Mesendoderm (in vitro differentiated cells): ENCODE measurements around the gene NRXN3.

Experiments
- DNase-seq: peaks from one replicate; pipeline ENCODE4 v3.0.0; 2013
- H2AK5ac ChIP-seq: 2 replicates; pipeline ENCODE4 v1.6.1; 2013; ENCODE audit warnings: low read length, inconsistent platforms
- H2BK120ac ChIP-seq: 2 replicates; pipeline ENCODE4 v1.6.1; 2013; ENCODE audit warnings: low read depth, mild to moderate bottlenecking, low read length, moderate library complexity, mixed read lengths
- H2BK15ac ChIP-seq: replicated peaks from 2 replicates; pipeline ENCODE4 v1.6.1; 2013; ENCODE audit warnings: low read depth, mild to moderate bottlenecking, moderate library complexity
- H2BK5ac ChIP-seq: 2 replicates; pipeline ENCODE4 v1.6.1; 2013; ENCODE audit warnings: low read length, inconsistent platforms
- H3K18ac ChIP-seq: 2 replicates; pipeline ENCODE4 v1.6.1; 2013; ENCODE audit warnings: mild to moderate bottlenecking, low read length, mixed read lengths
- H3K23ac ChIP-seq: one replicate; pipeline ENCODE4 v1.6.1; 2013; ENCODE audit warnings: low read length
- H3K27ac ChIP-seq: 2 replicates; pipeline ENCODE4 v1.5.1; 2013; ENCODE audit warnings: low read depth, mild to moderate bottlenecking, inconsistent platforms, low read length, moderate library complexity
- H3K27me3 ChIP-seq: 2 replicates; pipeline ENCODE4 v1.6.1; 2013; ENCODE audit warnings: low read length, control low read depth, mild to moderate bottlenecking, inconsistent platforms; ENCODE audit not compliant: insufficient read depth, poor library complexity
- H3K36me3 ChIP-seq: 2 replicates; pipeline ENCODE4 v1.6.1; 2013; ENCODE audit warnings: low read length, inconsistent platforms; ENCODE audit not compliant: control insufficient read depth, insufficient read depth
- H3K4ac ChIP-seq: one replicate; pipeline ENCODE4 v1.6.1; 2013; ENCODE audit warnings: low read depth, mild to moderate bottlenecking, low read length, moderate library complexity
- H3K4me1 ChIP-seq: 2 replicates; pipeline ENCODE4 v1.6.1; 2013; ENCODE audit warnings: low read depth, low read length, inconsistent platforms; ENCODE audit not compliant: control insufficient read depth
- H3K4me2 ChIP-seq: 2 replicates; pipeline ENCODE4 v1.6.1; 2013; ENCODE audit warnings: low read length
- H3K4me3 ChIP-seq: 2 replicates; pipeline ENCODE4 v1.5.1; 2013; ENCODE audit warnings: mild to moderate bottlenecking, low read length
- H3K56ac ChIP-seq: one replicate; pipeline ENCODE4 v1.6.1; 2013; ENCODE audit warnings: low read length
- H3K79me1 ChIP-seq: 2 replicates; pipeline ENCODE4 v1.6.1; 2013; ENCODE audit warnings: low read length, inconsistent platforms
- H3K79me2 ChIP-seq: 2 replicates; pipeline ENCODE4 v1.6.1; 2013; ENCODE audit warnings: mild to moderate bottlenecking, low read length; ENCODE audit not compliant: control insufficient read depth, insufficient read depth
- H3K9ac ChIP-seq: 2 replicates; pipeline ENCODE4 v1.6.1; 2013; ENCODE audit warnings: low read length, inconsistent platforms
- H4K5ac ChIP-seq: one replicate; pipeline ENCODE4 v1.6.1; 2013; ENCODE audit warnings: low read length
- H4K8ac ChIP-seq: one replicate; pipeline ENCODE4 v1.6.1; 2013; ENCODE audit warnings: low read depth, mild to moderate bottlenecking, control low read depth, low read length, moderate library complexity
- WGBS: extraction: QIAGEN DNeasy Blood & Tissue Kit; methylation state at CpG from one replicate; pipeline ENCODE4 v1.1.7; 2013; ENCODE audit warnings: low lambda C conversion rate, missing lambda C conversion rate; ENCODE audit not compliant: insufficient coverage; ENCODE audit errors: extremely low coverage; 5-methylcytosine and 5-hydroxymethylcytosine counted together

The NRXN3 gene

GRCh38 chr14:79740066-79740601, 1570.0 kb downstream of the NRXN3 start:
- no peak overlapping the region for H3K23ac ChIP-seq
- H3K56ac ChIP-seq: no peak overlapping the region
- no peaks in the 10 kb centered on the region for H3K79me1 ChIP-seq
- no peak overlapping the region for H3K18ac ChIP-seq
- H3K4me3 ChIP-seq: no peak overlapping the region
- H3K36me3 ChIP-seq: no peaks in the 10 kb centered on the region
- no peak overlapping the region for H4K5ac ChIP-seq
- no peaks in the 10 kb centered on the region for H3K27me3 ChIP-seq
- H3K4ac ChIP-seq: no peak overlapping the region
- H2BK120ac ChIP-seq: no peak overlapping the region
- H2BK15ac ChIP-seq: no peak overlapping the region
- no peak overlapping the region for H2AK5ac ChIP-seq
- H3K4me1 ChIP-seq: no peaks in the 10 kb centered on the region
- H3K9ac ChIP-seq: no peak overlapping the region
- no peaks in the 10 kb centered on the region for H3K79me2 ChIP-seq
- H2BK5ac ChIP-seq: no peak overlapping the region
- H3K27ac ChIP-seq: no peak overlapping the region
- no peak overlapping the region for H3K4me2 ChIP-seq
- no CpG with 5 or more reads among the region's 2 CpGs for WGBS
- no peak overlapping the region for H4K8ac ChIP-seq
- peak; percentile 8 for DNase-seq

DNA sequence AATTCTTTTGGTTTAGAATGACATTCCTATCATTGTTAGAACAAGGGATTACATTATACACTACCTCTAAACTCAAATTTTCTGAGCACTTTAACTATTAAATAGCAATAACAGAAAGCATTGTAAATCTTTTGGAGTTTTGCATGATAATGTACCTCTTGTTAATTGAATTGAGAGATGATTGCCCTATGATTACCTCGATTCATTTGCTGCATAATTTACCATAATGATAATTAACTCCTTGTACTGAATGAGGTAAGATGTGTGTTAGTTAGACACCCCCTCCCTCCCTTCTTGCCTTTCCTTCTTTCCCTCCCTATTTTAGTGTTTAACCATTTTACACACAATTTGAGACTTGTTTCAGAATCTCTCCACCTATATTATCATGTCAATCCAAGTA, 1572.0 kb downstream of the NRXN3 start:
- DNase-seq: no peak
- no peak overlapping the region for H4K5ac ChIP-seq
- H2AK5ac ChIP-seq: no peak overlapping the region
- H3K9ac ChIP-seq: no peak overlapping the region
- H3K4me2 ChIP-seq: no peak overlapping the region
- H2BK5ac ChIP-seq: no peak overlapping the region
- H3K79me2 ChIP-seq: no peaks in the 10 kb centered on the region
- H3K79me1 ChIP-seq: no peaks in the 10 kb centered on the region
- no peaks in the 10 kb centered on the region for H3K36me3 ChIP-seq
- no CpG with 5 or more reads among the region's 1 CpG for WGBS
- H3K27me3 ChIP-seq: no peaks in the 10 kb centered on the region
- no peak overlapping the region for H2BK120ac ChIP-seq
- H3K27ac ChIP-seq: no peak overlapping the region
- H3K4me3 ChIP-seq: no peak overlapping the region
- H4K8ac ChIP-seq: no peak overlapping the region
- H3K56ac ChIP-seq: no peak overlapping the region
- no peak overlapping the region for H3K18ac ChIP-seq
- H2BK15ac ChIP-seq: no peak overlapping the region
- H3K4me1 ChIP-seq: no peaks in the 10 kb centered on the region
- no peak overlapping the region for H3K23ac ChIP-seq
- H3K4ac ChIP-seq: no peak overlapping the region

- H2AK5ac ChIP-seq: no peak overlapping the region
- H3K18ac ChIP-seq: no peak overlapping the region
- H3K23ac ChIP-seq: no peak overlapping the region
- H3K27me3 ChIP-seq: no peaks in the 10 kb centered on the region
- no peak for DNase-seq
- WGBS: no CpG with 5 or more reads among the region's 2 CpGs
- H3K27ac ChIP-seq: no peak overlapping the region
- no peak overlapping the region for H4K5ac ChIP-seq
- H3K4me2 ChIP-seq: no peak overlapping the region
- no peak overlapping the region for H4K8ac ChIP-seq
- no peak overlapping the region for H2BK15ac ChIP-seq
- no peak overlapping the region for H3K9ac ChIP-seq
- H2BK5ac ChIP-seq: no peak overlapping the region
- no peak overlapping the region for H3K4me3 ChIP-seq
- H3K79me2 ChIP-seq: no peaks in the 10 kb centered on the region
- no peaks in the 10 kb centered on the region for H3K79me1 ChIP-seq
- H2BK120ac ChIP-seq: no peak overlapping the region
- no peak overlapping the region for H3K56ac ChIP-seq
- no peaks in the 10 kb centered on the region for H3K4me1 ChIP-seq
- H3K36me3 ChIP-seq: no peaks in the 10 kb centered on the region
- H3K4ac ChIP-seq: no peak overlapping the region
These were observed 1574.9 kb downstream of the NRXN3 start for GRCh38 chr14:79745046-79745445.

DNA sequence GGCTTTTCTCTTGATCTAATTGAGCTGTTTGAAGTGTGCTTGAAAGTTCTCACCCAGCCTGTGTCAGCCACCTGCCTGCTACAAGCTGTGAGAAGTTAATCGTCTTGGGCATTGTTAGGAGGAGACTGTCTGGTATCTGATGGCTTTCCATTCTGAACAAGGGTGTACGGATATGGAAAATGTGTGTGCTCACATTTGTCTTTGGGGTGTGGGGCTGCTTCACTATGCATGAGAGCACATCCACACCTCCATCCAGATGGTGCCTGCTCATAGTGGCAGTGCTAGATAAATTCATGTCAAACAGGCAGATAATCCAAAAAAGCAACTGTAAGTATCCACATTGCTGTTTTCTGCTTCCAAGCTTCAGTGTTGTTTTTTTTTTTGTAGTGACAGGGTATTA, 1578.9 kb downstream of the NRXN3 start:
- no peak for DNase-seq
- no peak overlapping the region for H4K5ac ChIP-seq
- no CpG with 5 or more reads among the region's 2 CpGs for WGBS

DNA sequence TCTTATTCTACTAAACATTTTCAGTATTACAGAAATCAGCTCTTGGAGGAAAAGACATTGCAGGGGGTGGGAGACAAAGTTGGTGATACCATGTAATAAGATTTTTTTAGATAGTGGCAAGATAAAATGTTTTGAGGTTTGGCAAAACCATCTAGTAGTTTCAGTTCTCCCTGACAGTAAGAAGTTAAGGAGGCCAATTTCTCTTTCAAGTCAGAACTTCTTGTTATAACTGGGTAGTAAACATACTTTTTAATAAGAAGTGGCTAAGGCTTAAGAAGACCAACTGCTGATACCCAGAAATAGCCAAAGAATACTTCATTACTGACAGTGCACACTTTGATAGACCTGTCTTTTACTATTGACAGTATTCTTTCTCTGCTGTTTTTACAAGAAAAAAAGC, 1588.8 kb downstream of the NRXN3 start:
- H3K4me2 ChIP-seq: no peak overlapping the region
- H3K23ac ChIP-seq: no peak overlapping the region
- no peak overlapping the region for H2BK5ac ChIP-seq
- no peaks in the 10 kb centered on the region for H3K79me2 ChIP-seq
- no peak overlapping the region for H3K9ac ChIP-seq
- H4K5ac ChIP-seq: no peak overlapping the region
- H4K8ac ChIP-seq: no peak overlapping the region
- H2BK120ac ChIP-seq: no peak overlapping the region
- no peak overlapping the region for H2AK5ac ChIP-seq
- H3K36me3 ChIP-seq: no peaks in the 10 kb centered on the region
- peaks cover 2% of the 10 kb centered on the region for H3K4me1 ChIP-seq
- no peak overlapping the region for H3K18ac ChIP-seq
- H3K79me1 ChIP-seq: no peaks in the 10 kb centered on the region
- no peak overlapping the region for H3K27ac ChIP-seq
- no peak overlapping the region for H2BK15ac ChIP-seq
- DNase-seq: no peak
- no peak overlapping the region for H3K56ac ChIP-seq
- no peaks in the 10 kb centered on the region for H3K27me3 ChIP-seq
- no peak overlapping the region for H3K4ac ChIP-seq
- no peak overlapping the region for H3K4me3 ChIP-seq

More for the DNA sequence above, 1578.9 kb downstream of the NRXN3 start:
- Histone ChIP-seq H3K79me1 (no peaks in the 10 kb centered on the region), H3K79me2 (no peaks in the 10 kb centered on the region), H3K4me3 (no peak overlapping the region), H3K18ac (no peak overlapping the region), H3K9ac (no peak overlapping the region), H3K4me1 (no peaks in the 10 kb centered on the region), H2BK15ac (no peak overlapping the region), H3K56ac (no peak overlapping the region), H3K27ac (no peak overlapping the region), H2AK5ac (no peak overlapping the region), H3K4me2 (no peak overlapping the region), H3K4ac (no peak overlapping the region), H3K27me3 (no peaks in the 10 kb centered on the region), H3K36me3 (no peaks in the 10 kb centered on the region), H4K8ac (no peak overlapping the region), H2BK120ac (no peak overlapping the region), H3K23ac (no peak overlapping the region), H2BK5ac (no peak overlapping the region)

DNA sequence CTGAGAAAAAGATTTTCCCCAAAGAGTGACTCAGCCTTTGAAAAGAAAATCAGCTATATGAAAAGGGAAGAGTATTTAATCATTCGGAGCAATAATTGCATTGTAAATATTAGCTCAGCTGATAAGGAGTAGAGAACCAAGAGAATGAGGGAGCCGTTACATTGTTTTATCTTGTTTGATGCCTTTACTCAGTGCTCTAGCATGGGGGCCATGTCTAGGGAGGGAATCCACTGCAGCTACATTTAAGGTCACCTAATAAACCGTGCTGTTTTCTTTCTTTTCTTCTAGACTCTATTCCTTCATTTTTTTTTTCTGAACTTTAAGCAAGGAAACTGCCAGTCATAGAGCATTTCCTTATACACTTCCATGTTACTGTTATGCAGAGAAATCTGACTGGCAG, 1594.2 kb downstream of the NRXN3 start:
- no peak for DNase-seq
- H2AK5ac ChIP-seq: no peak overlapping the region
- no peak overlapping the region for H3K4me2 ChIP-seq
- no peak overlapping the region for H4K8ac ChIP-seq
- no peak overlapping the region for H2BK120ac ChIP-seq
- no peak overlapping the region for H3K27ac ChIP-seq
- H3K4me3 ChIP-seq: no peak overlapping the region
- H2BK5ac ChIP-seq: no peak overlapping the region
- WGBS: no CpG with 5 or more reads among the region's 3 CpGs
- no peak overlapping the region for H3K9ac ChIP-seq
- no peaks in the 10 kb centered on the region for H3K36me3 ChIP-seq
- H2BK15ac ChIP-seq: no peak overlapping the region
- no peaks in the 10 kb centered on the region for H3K79me2 ChIP-seq
- H4K5ac ChIP-seq: no peak overlapping the region
- H3K4ac ChIP-seq: no peak overlapping the region
- H3K4me1 ChIP-seq: no peaks in the 10 kb centered on the region
- no peaks in the 10 kb centered on the region for H3K27me3 ChIP-seq
- no peaks in the 10 kb centered on the region for H3K79me1 ChIP-seq
- H3K56ac ChIP-seq: no peak overlapping the region
- no peak overlapping the region for H3K23ac ChIP-seq
- no peak overlapping the region for H3K18ac ChIP-seq
